ENCODE measurements around the gene CRTC3.
"Not testable (repeated sequence)": the region's sequence is repeated elsewhere in the genome, so short reads cannot be mapped to it uniquely, and the experiment has no call there.

Gene CRTC3

DNA sequence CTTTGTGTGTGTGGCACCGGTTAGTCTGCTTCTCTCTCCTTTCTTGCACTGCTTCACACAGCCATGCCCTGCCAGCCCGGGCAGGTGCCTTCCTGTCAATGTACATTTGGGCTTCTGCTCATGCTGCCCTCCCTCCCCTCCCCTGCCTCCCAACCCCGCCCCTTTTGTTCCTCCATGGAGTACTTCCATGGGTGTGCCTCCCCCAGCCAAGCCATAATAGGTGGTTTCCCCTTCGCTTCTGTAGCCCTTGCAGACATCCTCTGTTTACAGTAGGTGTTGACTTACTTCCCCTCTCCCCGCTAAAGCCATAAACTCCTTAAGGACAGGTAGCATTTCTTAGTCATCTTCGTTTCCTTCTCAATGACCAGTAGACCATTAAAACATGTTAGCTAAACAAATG is 31.8 kb upstream of the CRTC3 start:
- no peaks in the 10 kb centered on the region for H3K27me3 ChIP-seq (ENCODE audit: insufficient read depth, low read length)
- no peak overlapping the region for H3K27ac ChIP-seq (ENCODE audit: low read length)
- H3K9ac ChIP-seq (ENCODE audit: low read depth, low read length) = no peak overlapping the region
- peaks cover 79% of the 10 kb centered on the region for H3K36me3 ChIP-seq (ENCODE audit: insufficient read depth, low read depth, low read length)
- H3K4me1 ChIP-seq (ENCODE audit: insufficient read depth, low read length) = no peaks in the 10 kb centered on the region
- no peak overlapping the region for H3K4me3 ChIP-seq (ENCODE audit: low read length)
- H3K9me3 ChIP-seq (ENCODE audit: insufficient read depth, low read depth, low read length) = no peaks in the 10 kb centered on the region

DNA sequence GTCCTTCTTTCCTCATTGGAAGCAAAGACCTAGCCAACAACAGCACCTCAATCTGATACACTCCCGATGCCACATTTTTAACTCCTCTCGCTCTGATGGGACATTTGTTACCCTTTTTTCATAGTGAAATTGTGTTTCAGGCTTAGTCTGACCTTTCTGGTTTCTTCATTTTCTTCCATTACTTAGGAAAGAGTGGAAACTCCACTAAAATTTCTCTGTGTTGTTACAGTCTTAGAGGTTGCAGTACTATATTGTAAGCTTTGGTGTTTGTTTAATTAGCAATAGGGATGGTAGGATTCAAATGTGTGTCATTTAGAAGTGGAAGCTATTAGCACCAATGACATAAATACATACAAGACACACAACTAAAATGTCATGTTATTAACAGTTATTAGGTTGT is 29.6 kb upstream of the CRTC3 start:
- no peak overlapping the region for H3K27ac ChIP-seq (ENCODE audit: low read length)

DNA sequence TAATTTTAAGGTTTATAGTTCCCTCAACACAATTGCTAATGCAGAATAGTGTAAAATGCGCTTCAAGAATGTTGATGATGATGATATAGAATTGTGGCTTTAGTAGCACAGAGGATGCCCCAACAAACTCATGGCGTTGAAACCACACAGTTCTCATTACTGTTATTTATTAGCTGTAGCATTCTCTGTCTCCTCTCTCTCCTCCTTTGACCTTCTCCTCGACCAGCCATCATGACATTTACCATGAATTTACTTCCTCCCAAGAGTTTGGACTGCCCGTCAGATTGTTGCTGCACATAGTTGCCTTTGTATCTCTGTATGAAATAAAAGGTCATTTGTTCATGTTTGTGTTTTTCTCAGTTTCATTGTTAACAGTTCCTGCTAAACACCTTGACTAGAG is 27.8 kb upstream of the CRTC3 start:
- Histone ChIP-seq H3K27ac (ENCODE audit: low read length) (no peak overlapping the region), H3K4me1 (ENCODE audit: insufficient read depth, low read length) (no peaks in the 10 kb centered on the region), H3K36me3 (ENCODE audit: insufficient read depth, low read depth, low read length) (peaks cover 52% of the 10 kb centered on the region), H3K4me3 (ENCODE audit: low read length) (no peak overlapping the region), H3K9me3 (ENCODE audit: insufficient read depth, low read depth, low read length) (no peaks in the 10 kb centered on the region), H3K9ac (ENCODE audit: low read depth, low read length) (no peak overlapping the region), H3K27me3 (ENCODE audit: insufficient read depth, low read length) (no peaks in the 10 kb centered on the region)

More for the DNA sequence above, 29.6 kb upstream of the CRTC3 start:
- no peaks in the 10 kb centered on the region for H3K9me3 ChIP-seq (ENCODE audit: insufficient read depth, low read depth, low read length)
- H3K36me3 ChIP-seq (ENCODE audit: insufficient read depth, low read depth, low read length) = peaks cover 57% of the 10 kb centered on the region
- H3K27me3 ChIP-seq (ENCODE audit: insufficient read depth, low read length) = no peaks in the 10 kb centered on the region
- H3K9ac ChIP-seq (ENCODE audit: low read depth, low read length) = no peak overlapping the region
- H3K4me3 ChIP-seq (ENCODE audit: low read length) = no peak overlapping the region
- H3K4me1 ChIP-seq (ENCODE audit: insufficient read depth, low read length) = no peaks in the 10 kb centered on the region

DNA sequence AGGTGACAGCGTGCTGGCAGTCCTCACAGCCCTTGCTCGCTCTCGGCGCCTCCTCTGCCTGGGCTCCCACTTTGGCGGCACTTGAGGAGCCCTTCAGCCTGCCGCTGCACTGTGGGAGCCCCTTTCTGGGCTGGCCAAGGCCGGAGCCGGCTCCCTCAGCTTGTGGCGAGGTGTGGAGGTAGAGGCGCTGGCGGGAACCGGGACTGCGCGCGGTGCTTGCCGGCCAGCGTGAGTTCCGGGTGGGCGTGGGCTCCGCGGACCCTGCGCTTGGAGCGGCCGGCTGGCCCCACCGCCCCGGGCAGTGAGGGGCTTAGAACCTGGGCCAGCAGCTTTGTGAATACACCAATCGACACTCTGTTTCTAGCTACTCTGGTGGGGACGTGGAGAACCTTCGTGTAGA is 18.9 kb upstream of the CRTC3 start:
- H3K27ac ChIP-seq (ENCODE audit: low read length); H3K4me1 ChIP-seq (ENCODE audit: insufficient read depth, low read length); H3K36me3 ChIP-seq (ENCODE audit: insufficient read depth, low read depth, low read length); H3K4me3 ChIP-seq (ENCODE audit: low read length); H3K27me3 ChIP-seq (ENCODE audit: insufficient read depth, low read length); H3K9ac ChIP-seq (ENCODE audit: low read depth, low read length); H3K9me3 ChIP-seq (ENCODE audit: insufficient read depth, low read depth, low read length): not testable (repeated sequence)

DNA sequence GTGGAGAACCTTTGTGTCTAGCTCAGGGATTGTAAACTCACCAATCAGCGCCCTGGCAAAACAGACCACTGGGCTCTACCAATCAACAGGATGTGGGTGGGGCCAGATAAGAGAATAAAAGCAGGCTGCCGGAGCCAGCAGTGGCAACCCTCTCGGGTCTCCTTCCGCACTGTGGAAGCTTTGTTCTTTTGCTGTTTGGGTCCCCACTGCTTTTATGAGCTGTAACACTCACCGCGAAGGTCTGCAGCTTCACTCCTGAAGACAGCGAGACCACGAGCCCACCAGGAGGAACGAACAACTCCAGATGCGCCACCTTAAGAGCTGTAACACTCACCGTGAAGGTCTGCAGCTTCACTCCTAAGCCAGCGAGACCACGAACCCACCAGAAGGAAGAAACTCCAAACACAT is 18.5 kb upstream of the CRTC3 start:
- H3K9ac ChIP-seq (ENCODE audit: low read depth, low read length); H3K36me3 ChIP-seq (ENCODE audit: insufficient read depth, low read depth, low read length); H3K4me3 ChIP-seq (ENCODE audit: low read length); H3K9me3 ChIP-seq (ENCODE audit: insufficient read depth, low read depth, low read length); H3K27ac ChIP-seq (ENCODE audit: low read length); H3K27me3 ChIP-seq (ENCODE audit: insufficient read depth, low read length); H3K4me1 ChIP-seq (ENCODE audit: insufficient read depth, low read length): not testable (repeated sequence)

DNA sequence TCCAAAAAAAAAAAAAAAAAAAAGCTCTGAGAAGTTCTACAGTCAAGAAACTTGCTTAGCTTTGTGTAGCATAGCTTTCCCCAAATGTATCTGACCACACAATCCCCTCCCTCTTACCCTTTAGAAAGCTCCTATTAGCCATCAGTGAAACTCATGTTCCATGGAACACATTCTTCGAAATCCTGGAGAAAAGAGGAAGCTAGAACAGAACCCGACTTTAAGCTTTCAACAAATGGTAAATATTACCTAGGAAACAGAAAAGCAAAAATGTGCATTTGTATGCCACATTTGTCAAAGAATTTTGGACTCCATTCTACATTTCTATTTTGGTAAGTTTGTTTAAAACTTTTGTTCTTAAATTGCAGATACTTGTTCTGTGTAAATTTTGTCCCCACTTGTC is 17.4 kb upstream of the CRTC3 start:
- peaks cover 6% of the 10 kb centered on the region for H3K9me3 ChIP-seq (ENCODE audit: insufficient read depth, low read depth, low read length)
- no peaks in the 10 kb centered on the region for H3K36me3 ChIP-seq (ENCODE audit: insufficient read depth, low read depth, low read length)
- H3K27ac ChIP-seq (ENCODE audit: low read length) = no peak overlapping the region
- no peak overlapping the region for H3K9ac ChIP-seq (ENCODE audit: low read depth, low read length)
- H3K27me3 ChIP-seq (ENCODE audit: insufficient read depth, low read length) = no peaks in the 10 kb centered on the region
- no peak overlapping the region for H3K4me3 ChIP-seq (ENCODE audit: low read length)
- H3K4me1 ChIP-seq (ENCODE audit: insufficient read depth, low read length) = no peaks in the 10 kb centered on the region

DNA sequence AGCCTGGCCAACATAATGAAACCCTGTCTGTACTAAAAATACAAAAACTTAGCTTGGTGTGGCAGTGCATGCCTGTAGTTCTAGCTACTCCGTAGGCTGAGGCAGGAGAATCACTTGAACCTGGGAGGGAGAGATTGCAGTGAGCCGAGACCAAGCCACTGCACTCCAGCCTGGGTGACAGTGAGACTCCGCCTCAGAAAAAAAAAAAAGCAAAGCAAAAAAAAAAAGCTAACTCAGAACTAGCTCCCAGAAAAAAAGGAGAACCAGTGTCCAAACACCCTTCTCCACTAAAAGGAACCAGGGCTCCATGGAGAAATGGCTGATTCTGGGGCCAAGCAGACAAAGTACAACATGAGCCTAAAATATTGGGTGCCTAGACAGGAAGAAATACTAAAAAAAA is 16.7 kb upstream of the CRTC3 start:
- no peak overlapping the region for H3K9ac ChIP-seq (ENCODE audit: low read depth, low read length)
- peaks cover 6% of the 10 kb centered on the region for H3K9me3 ChIP-seq (ENCODE audit: insufficient read depth, low read depth, low read length)
- H3K27me3 ChIP-seq (ENCODE audit: insufficient read depth, low read length) = no peaks in the 10 kb centered on the region
- no peaks in the 10 kb centered on the region for H3K36me3 ChIP-seq (ENCODE audit: insufficient read depth, low read depth, low read length)
- H3K27ac ChIP-seq (ENCODE audit: low read length) = no peak overlapping the region
- H3K4me1 ChIP-seq (ENCODE audit: insufficient read depth, low read length) = no peaks in the 10 kb centered on the region
- H3K4me3 ChIP-seq (ENCODE audit: low read length) = no peak overlapping the region

DNA sequence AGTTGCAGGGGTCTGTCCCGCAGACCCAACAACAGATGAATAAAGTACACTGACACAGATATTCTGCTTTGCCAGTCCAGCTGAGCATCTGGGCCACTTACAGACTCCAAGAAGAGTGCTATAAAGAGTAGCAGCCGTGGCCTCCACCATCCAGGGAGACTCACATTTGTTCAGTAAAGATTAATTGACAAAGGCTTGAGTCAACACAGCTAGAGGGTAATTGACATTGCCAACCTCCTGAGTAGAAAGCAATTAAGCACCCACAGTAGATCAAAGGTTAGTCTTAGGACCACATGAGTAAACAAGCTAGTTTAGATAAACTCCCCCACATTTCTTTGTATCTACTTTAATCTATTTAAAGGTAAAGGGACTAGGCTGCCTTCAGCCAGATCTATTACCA is 16.3 kb upstream of the CRTC3 start:
- Histone ChIP-seq H3K9ac (ENCODE audit: low read depth, low read length) (no peak overlapping the region), H3K27me3 (ENCODE audit: insufficient read depth, low read length) (no peaks in the 10 kb centered on the region), H3K27ac (ENCODE audit: low read length) (no peak overlapping the region), H3K4me3 (ENCODE audit: low read length) (no peak overlapping the region), H3K4me1 (ENCODE audit: insufficient read depth, low read length) (no peaks in the 10 kb centered on the region), H3K9me3 (ENCODE audit: insufficient read depth, low read depth, low read length) (peaks cover 6% of the 10 kb centered on the region), H3K36me3 (ENCODE audit: insufficient read depth, low read depth, low read length) (no peaks in the 10 kb centered on the region)

DNA sequence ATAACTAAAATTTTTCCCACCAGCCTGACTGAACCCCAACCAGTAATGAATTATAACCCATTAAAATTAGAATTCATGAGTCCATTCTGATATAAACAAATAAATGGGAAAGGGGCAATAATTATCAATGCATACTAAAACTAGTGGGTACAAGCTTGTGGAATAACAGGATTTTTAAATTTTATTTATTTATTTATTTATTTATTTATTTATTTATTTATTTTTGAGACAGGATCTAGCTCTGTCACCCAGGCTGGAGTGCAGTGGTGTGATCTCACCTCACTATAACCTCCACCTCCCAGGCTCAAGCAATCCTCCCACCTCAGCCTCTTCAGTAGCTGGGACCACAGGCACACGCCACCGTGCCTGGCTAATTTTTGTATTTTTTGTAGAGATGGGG is 15.8 kb upstream of the CRTC3 start:
- H3K27ac ChIP-seq (ENCODE audit: low read length); H3K4me1 ChIP-seq (ENCODE audit: insufficient read depth, low read length); H3K9me3 ChIP-seq (ENCODE audit: insufficient read depth, low read depth, low read length); H3K36me3 ChIP-seq (ENCODE audit: insufficient read depth, low read depth, low read length); H3K9ac ChIP-seq (ENCODE audit: low read depth, low read length); H3K27me3 ChIP-seq (ENCODE audit: insufficient read depth, low read length); H3K4me3 ChIP-seq (ENCODE audit: low read length): not testable (repeated sequence)

DNA sequence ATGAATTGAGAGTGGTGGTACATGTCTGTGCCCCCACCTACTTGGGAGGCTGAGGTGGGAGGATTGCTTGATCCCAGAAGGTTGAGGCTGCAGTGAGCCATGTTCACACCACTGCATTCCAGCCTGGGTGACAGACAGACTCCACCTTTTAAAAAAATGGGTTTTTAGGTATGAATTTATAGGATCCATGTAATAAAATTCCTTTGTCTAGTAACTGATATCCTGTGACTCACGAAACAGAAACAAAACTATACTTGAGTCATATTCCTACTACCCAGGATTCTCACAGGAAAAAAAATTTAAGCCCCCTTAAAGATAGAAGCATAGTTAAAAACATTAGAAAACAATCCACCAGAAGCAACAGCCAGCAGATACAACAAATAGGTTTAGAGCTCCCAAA is 10.0 kb upstream of the CRTC3 start:
- no peaks in the 10 kb centered on the region for H3K4me1 ChIP-seq (ENCODE audit: insufficient read depth, low read length)
- no peak overlapping the region for H3K9ac ChIP-seq (ENCODE audit: low read depth, low read length)
- H3K4me3 ChIP-seq (ENCODE audit: low read length) = no peak overlapping the region
- no peaks in the 10 kb centered on the region for H3K9me3 ChIP-seq (ENCODE audit: insufficient read depth, low read depth, low read length)
- no peaks in the 10 kb centered on the region for H3K36me3 ChIP-seq (ENCODE audit: insufficient read depth, low read depth, low read length)
- no peaks in the 10 kb centered on the region for H3K27me3 ChIP-seq (ENCODE audit: insufficient read depth, low read length)
- H3K27ac ChIP-seq (ENCODE audit: low read length) = no peak overlapping the region

DNA sequence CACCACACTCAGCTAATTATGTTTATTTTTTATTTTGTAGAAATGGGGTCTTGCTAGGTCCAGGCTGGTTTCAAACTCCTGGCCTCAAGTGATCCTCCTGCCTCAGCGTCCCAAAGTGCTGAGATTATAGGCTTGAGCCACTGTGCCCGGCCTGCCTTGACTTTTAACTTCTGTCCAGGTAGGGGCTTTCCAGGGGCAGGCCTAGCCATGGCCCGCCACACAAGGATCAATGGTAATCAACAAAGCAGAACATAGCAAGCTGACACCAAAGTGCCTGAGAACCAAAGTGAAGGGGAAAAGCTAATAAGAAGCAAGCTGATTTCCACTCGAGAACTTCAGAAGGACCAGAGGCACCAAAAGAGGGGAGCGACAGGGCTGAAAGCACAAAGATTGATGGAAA is 9.4 kb upstream of the CRTC3 start:
- no peaks in the 10 kb centered on the region for H3K27me3 ChIP-seq (ENCODE audit: insufficient read depth, low read length)
- H3K27ac ChIP-seq (ENCODE audit: low read length) = no peak overlapping the region
- no peaks in the 10 kb centered on the region for H3K36me3 ChIP-seq (ENCODE audit: insufficient read depth, low read depth, low read length)
- no peak overlapping the region for H3K9ac ChIP-seq (ENCODE audit: low read depth, low read length)
- H3K9me3 ChIP-seq (ENCODE audit: insufficient read depth, low read depth, low read length) = no peaks in the 10 kb centered on the region
- H3K4me1 ChIP-seq (ENCODE audit: insufficient read depth, low read length) = no peaks in the 10 kb centered on the region
- H3K4me3 ChIP-seq (ENCODE audit: low read length) = no peak overlapping the region

DNA sequence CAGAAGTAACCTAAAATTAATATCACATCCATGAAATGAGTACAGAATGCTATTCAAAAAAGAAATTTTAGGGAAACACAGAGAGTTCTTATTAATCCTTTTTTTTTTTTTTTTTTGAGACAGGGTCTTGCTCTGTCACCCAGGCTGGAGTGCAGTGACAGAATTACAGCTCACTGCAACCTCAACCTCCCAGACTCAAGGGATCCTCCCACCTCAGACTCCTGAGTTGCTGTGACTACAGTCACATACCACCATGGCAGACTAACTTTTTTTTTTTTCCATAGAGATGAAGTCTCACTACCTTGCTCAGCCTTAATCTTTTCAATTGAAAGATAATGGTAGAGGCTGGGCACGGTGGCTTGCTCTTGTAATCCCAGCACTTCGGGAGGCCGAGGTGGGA is 6.3 kb upstream of the CRTC3 start:
- no peak overlapping the region for H3K9ac ChIP-seq (ENCODE audit: low read depth, low read length)
- no peaks in the 10 kb centered on the region for H3K4me1 ChIP-seq (ENCODE audit: insufficient read depth, low read length)
- no peaks in the 10 kb centered on the region for H3K36me3 ChIP-seq (ENCODE audit: insufficient read depth, low read depth, low read length)
- H3K9me3 ChIP-seq (ENCODE audit: insufficient read depth, low read depth, low read length) = no peaks in the 10 kb centered on the region
- H3K4me3 ChIP-seq (ENCODE audit: low read length) = no peak overlapping the region
- H3K27me3 ChIP-seq (ENCODE audit: insufficient read depth, low read length) = peaks cover 11% of the 10 kb centered on the region; the same call in 1 of the 2 replicates
- H3K27ac ChIP-seq (ENCODE audit: low read length) = no peak overlapping the region
